Breast epithelium (tissue), 3 donors: ENCODE results near the gene ATP8B1.

Experiments
- CTCF ChIP-seq, 3 donors: fragments of 450-650 bp; IDR thresholded peaks; one replicate each; pipeline ENCODE4 v1.5.1; 2016 to 2017; ENCODE audit warnings: antibody characterized with exemption in 3 of 3, mild to moderate bottlenecking in 3 of 3, moderate library complexity in 3 of 3
- POLR2A ChIP-seq: fragments of 450-650 bp; IDR thresholded peaks from one replicate; pipeline ENCODE4 v1.6.1; 2016; ENCODE audit warnings: antibody characterized with exemption, mild to moderate bottlenecking, moderate library complexity

- TF ChIP-seq POLR2A (no peak), CTCF (IDR thresholded peaks at IDR 0.05) (no peak)
Observed at GRCh38 chr18:57768537-57769326, 34.4 kb downstream of the ATP8B1 start.
